GM12891 (cell line): ENCODE data around the gene DCUN1D4.
"Not testable (repeated sequence)": the region's sequence is repeated elsewhere in the genome, so short reads cannot be mapped to it uniquely, and the experiment has no call there.

Experiments used
- DNase-seq: peaks from one replicate; pipeline ENCODE4 v3.0.0; 2011; ENCODE audit warnings: low spot score; ENCODE audit not compliant: insufficient read length
- FAIRE-seq: peaks from 2 replicates; lab custom pipeline; 2011; peaks lifted over from hg19 to GRCh38; lab: Jason Lieb, UNC
- PAX5 ChIP-seq: IDR thresholded peaks from 2 replicates; pipeline ENCODE4 v1.6.1; 2011; ENCODE audit warnings: low read length, moderate library complexity, mild to moderate bottlenecking; ENCODE audit not compliant: insufficient read depth, severe bottlenecking
- POLR2A ChIP-seq: IDR thresholded peaks from 2 replicates; pipeline ENCODE4 v1.6.1; 2011; ENCODE audit warnings: low read depth, low read length, control low read depth
- POLR2AphosphoS5 ChIP-seq: IDR thresholded peaks from 2 replicates; pipeline ENCODE4 v1.6.1; 2011; ENCODE audit warnings: low read depth, low read length, control low read depth
- POU2F2 ChIP-seq: IDR thresholded peaks from 2 replicates; pipeline ENCODE4 v1.6.1; 2011; ENCODE audit warnings: low read depth, mild to moderate bottlenecking, control low read depth, low read length, moderate library complexity
- SPI1 ChIP-seq: IDR thresholded peaks from 2 replicates; pipeline ENCODE4 v1.6.1; 2011; ENCODE audit warnings: low read depth, low read length, control low read depth
- TAF1 ChIP-seq: IDR thresholded peaks from 2 replicates; pipeline ENCODE4 v1.6.1; 2011; ENCODE audit warnings: low read depth, low read length, control low read depth

DCUN1D4 gene

DNA sequence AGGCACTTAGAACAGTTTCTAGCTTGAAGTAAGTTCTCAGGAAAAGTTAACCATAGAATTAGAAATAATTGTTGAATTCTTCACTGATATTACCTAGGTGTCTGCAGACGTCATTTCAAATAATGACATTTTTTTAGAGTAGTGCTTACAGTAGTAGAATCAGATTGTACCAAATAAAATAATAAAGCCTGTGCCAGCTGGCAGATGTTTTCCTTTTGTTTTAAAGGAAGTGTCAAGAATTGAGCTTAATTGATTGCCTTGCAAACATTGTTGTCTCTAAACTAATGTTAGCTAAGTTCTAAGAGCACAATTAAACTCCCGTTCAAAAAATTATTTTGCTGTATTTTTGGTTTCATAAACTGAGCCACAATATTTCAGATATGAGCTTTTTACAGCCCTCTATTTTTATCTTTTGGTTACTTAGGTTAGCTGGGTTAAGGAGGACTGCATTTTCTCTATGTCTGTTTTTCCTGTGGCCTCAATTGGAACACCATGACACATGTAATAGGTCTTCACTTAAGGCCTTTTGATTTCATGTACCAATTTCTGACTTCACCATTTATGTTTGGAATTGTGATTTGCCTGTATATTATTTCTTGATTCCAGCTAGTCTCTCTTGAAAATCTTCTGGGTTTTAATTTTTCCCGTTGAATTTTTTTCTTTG is 64.2 kb downstream of the DCUN1D4 start:
- no peak for DNase-seq
- no peak for FAIRE-seq
- TF ChIP-seq SPI1: no peak
- TF ChIP-seq POLR2AphosphoS5: no peak
- TF ChIP-seq TAF1: no peak
- no peak for TF ChIP-seq PAX5
- TF ChIP-seq POU2F2: no peak
- TF ChIP-seq POLR2A: no peak

DNA sequence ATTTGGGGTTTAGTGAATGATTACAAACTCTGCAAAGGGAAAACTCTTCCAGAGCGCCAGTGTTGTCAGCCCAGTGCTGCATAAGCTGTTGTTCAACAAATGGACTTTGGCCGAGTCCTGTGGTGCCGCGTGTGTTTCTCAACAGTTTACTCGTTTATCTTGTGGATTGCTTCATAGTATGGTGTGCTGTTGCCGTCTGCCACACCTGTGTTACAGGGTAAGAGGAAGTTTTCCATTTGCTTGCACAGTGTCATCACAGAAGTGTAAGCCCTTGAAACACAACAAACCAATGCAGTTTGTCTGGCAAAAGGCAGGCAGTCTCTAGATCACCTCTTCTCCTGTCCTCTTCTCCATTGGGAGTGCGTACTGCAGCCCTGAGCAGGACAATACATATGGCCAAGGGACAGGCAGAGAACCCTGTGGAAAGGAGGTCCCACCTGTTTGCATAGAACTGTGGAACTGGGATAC is 66.3 kb downstream of the DCUN1D4 start:
- TF ChIP-seq POLR2A: no peak
- TF ChIP-seq POU2F2: no peak
- no peak for TF ChIP-seq SPI1
- DNase-seq: no peak
- FAIRE-seq: no peak

DNA sequence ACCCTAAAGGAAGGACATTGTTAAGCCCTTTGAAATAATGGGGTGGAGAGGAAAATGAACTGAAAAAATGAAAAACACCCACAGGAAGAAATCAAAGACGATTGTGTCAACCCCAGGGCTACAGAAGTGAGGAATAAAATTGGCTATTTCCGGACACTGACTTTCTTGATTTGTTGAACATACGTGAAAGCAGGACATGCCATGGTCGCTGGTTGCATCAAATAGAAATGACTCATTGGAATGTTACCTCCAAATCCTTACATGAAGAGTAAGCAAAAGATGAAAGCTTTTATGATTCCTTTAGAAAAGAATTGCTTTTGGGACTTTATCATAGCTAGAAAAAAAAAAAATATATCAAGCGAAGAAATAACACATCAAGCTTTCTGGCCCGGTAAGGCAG is 75.3 kb downstream of the DCUN1D4 start:
- no peak for DNase-seq
- FAIRE-seq: no peak
- no peak for TF ChIP-seq TAF1
- TF ChIP-seq POU2F2: no peak
- no peak for TF ChIP-seq PAX5
- TF ChIP-seq POLR2A: no peak
- no peak for TF ChIP-seq POLR2AphosphoS5
- no peak for TF ChIP-seq SPI1

DNA sequence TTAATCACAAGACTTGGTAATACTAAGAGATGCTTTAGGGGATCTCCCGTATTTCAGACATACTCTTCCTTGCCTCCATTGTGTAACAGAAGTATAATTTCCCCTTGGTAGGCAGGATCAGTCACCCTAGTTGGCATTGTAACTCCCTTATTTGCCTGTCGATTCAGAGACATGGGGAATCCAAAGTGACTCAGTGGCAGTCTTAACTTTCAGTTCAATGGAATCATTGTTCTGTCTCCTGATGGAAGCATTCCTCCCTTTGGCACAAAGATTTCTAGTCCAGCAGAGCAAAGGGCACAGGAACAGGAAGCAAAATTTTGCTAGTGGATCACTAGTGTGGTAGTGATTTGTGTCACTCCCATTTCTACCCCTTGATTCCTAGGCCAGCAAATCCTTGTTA is 80.4 kb downstream of the DCUN1D4 start:
- TF ChIP-seq TAF1 (no peak), POU2F2 (no peak), PAX5 (no peak), POLR2A (no peak), SPI1 (no peak), POLR2AphosphoS5 (no peak)
- DNase-seq (no peak), FAIRE-seq (no peak)

DNA sequence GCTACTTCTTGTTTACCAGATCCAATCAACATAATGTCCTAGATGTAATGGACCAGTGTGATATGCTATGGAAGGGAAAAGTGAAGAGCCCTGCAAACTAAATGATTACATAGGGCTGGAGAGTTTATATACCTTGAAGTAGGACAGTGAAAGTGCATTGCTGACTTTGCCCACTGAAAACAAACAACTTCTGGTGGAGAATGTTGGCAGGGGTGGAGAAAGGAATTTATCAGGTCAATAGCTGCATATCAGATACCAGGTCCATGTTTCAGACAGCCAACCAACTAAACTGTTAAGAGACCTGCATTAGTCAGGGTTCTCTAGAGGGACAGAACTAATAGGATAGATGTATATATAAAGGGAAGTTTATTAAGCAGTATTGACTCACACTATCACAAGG is 82.4 kb downstream of the DCUN1D4 start:
- DNase-seq (no peak), FAIRE-seq (no peak)
- TF ChIP-seq PAX5 (no peak), POLR2A (no peak), TAF1 (no peak), POU2F2 (no peak), SPI1 (no peak), POLR2AphosphoS5 (no peak)

DNA sequence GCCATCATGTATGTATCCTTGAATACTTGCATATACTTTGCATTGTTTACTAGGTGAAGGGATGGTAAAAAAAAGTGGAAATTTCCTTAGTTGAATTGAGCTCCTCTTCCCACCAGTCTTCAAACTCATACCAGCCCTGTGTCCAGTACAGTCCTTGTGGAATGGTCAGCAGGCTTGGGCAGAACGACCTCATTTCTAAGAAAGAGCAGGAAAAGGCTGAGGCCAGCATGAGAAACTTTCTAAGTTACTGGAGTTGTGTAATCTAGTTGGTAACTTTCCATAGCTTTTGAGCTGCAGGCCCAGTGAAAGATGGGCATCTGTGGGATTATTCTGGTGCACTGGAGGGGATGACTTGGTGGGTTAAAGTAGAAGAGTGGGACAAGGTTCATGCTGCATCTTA is 87.6 kb downstream of the DCUN1D4 start:
- DNase-seq (no peak), FAIRE-seq (no peak)
- TF ChIP-seq PAX5 (no peak), SPI1 (no peak), POLR2AphosphoS5 (no peak), TAF1 (no peak), POU2F2 (no peak)

DNA sequence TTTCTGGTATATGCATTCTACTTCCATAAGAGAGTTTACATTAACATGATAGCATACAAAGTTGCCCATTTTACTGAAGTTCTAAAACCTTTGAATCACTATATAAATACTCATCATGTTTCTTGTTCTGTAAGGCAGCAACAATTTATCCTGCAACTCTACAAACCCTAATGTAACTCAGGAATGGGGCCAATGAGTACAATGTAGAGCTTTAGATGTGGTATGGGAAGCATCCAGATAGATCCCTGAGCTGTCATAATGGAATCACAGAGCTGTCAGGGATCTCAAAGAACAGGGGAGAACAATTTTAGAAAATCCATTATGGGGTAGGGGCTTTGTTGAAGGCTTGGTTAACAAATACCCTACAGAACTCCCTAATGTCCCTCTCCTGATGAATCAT is 88.5 kb downstream of the DCUN1D4 start:
- TF ChIP-seq POLR2A: no peak
- TF ChIP-seq PAX5: no peak
- TF ChIP-seq TAF1: no peak
- no peak for TF ChIP-seq POU2F2
- no peak for TF ChIP-seq SPI1
- no peak for TF ChIP-seq POLR2AphosphoS5
- FAIRE-seq (no peak), DNase-seq (no peak)

DNA sequence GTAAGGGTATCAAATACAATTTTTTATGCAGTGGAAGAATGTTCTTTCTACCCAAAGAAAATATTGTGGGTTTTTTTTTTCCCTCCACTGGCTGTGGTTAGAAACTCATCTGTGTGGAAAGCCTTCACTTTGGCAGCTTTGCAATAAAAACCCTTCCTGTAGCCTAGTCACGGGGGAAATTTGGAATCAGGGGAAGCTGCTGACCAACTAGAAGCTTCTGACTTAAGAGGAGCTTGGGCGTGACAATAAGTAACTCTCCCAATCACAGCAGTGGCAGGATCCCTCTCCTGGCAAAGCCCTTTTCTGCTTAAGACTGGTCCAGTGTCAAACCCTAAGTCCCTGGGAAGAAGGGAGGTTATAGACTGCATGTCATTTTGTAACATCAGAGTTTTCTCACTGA is 89.3 kb downstream of the DCUN1D4 start:
- FAIRE-seq: no peak
- TF ChIP-seq SPI1: no peak
- TF ChIP-seq POLR2A: no peak
- TF ChIP-seq TAF1: no peak
- TF ChIP-seq POU2F2: no peak
- no peak for TF ChIP-seq PAX5
- TF ChIP-seq POLR2AphosphoS5: no peak
- no peak for DNase-seq

DNA sequence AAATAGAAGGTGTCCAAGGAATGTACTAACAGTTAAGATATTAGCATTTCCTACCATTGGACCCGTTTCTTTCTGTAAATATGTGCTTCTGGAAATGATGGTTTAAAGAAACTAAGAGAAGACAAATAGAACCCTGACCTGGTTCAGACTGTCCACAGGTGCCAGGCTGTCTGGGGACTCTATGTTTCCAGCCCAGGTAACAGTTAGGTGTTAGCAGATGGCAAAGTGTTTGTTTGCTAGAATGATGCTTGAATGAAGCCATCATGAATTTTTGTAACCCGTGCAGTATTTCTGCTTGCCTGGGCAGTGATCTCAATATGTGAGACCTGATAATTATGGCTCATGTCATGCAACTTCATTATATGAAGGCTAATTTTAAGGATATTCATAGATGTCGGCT is 89.7 kb downstream of the DCUN1D4 start:
- no peak for TF ChIP-seq POLR2AphosphoS5
- TF ChIP-seq POU2F2: no peak
- no peak for TF ChIP-seq TAF1
- TF ChIP-seq PAX5: no peak
- no peak for TF ChIP-seq POLR2A
- TF ChIP-seq SPI1: no peak
- no peak for DNase-seq
- no peak for FAIRE-seq

DNA sequence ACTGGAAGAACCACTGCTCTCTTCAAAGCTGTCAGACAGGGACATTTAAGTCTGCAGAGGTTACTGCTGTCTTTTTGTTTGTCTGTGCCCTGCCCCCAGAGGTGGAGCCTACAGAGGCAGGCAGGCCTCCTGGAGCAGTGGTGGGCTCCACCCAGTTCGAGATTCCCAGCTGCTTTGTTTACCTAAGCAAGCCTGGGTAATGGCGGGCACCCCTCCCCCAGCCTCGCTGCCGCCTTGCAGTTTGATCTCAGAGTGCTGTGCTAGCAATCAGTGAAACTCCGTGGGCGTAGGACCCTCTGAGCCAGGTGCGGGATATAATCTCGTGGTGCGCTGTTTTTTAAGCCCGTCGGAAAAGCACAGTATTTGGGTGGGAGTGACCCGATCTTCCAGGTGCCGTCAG is 97.5 kb downstream of the DCUN1D4 start:
- not testable (repeated sequence) for DNase-seq, FAIRE-seq
